Measurements from ENCODE around the gene FAM83G. TPM values are rescaled to one million over a fixed set of nuclear protein-coding genes. Genes with fewer than 3 reads are reported as not detected.
"Not testable (repeated sequence)": the region's sequence is repeated elsewhere in the genome, so short reads cannot be mapped to it uniquely, and the experiment has no call there.

Gene FAM83G
- total and polyA plus RNA-seq, 2 experiments from 2014 or later = 7.6 to 44.5 TPM

- TF ChIP-seq ZNF462 (CRISPR knock-in tag; IDR thresholded peaks at IDR 0.05) = no peak
- TF ChIP-seq EZH2phosphoT487 (IDR thresholded peaks at IDR 0.05; ENCODE audit: unreplicated experiment) = no peak
- no peak for TF ChIP-seq NANOG (IDR thresholded peaks at IDR 0.05; ENCODE audit: borderline replicate concordance)
These were observed 48.0 kb downstream of the FAM83G start (continued) for GRCh38 chr17:18956581-18956980.

- H3K4me2 ChIP-seq; H3K9me3 Mint-ChIP-seq; H3K36me3 ChIP-seq (ENCODE audit: insufficient read depth); ATAC-seq; H3K4me3 Mint-ChIP-seq; H3K36me3 Mint-ChIP-seq (ENCODE audit: low read depth); H3K4me3 ChIP-seq; H2AFZ ChIP-seq; H3K27me3 ChIP-seq (ENCODE audit: insufficient read depth); H4K20me1 ChIP-seq (replicated peaks; ENCODE audit: insufficient read depth); H3K9me2 ChIP-seq (ENCODE audit: insufficient read depth); H3K4me1 Mint-ChIP-seq; H3K27ac ChIP-seq (ENCODE audit: low read depth); H3K27ac Mint-ChIP-seq; H3K79me2 ChIP-seq (replicated peaks; ENCODE audit: insufficient read depth); H3K4me1 ChIP-seq (ENCODE audit: insufficient read depth); DNase-seq (ENCODE audit: low spot score); H3F3A ChIP-seq (replicated peaks; ENCODE audit: low read depth): not testable (repeated sequence)
- peaks cover 11% of the 10 kb centered on the region for H3K27me3 Mint-ChIP-seq (ENCODE audit: insufficient read depth, low read depth, poor library complexity)
These were observed 48.5 kb downstream of the FAM83G start for GRCh38 chr17:18956021-18956420.

DNA sequence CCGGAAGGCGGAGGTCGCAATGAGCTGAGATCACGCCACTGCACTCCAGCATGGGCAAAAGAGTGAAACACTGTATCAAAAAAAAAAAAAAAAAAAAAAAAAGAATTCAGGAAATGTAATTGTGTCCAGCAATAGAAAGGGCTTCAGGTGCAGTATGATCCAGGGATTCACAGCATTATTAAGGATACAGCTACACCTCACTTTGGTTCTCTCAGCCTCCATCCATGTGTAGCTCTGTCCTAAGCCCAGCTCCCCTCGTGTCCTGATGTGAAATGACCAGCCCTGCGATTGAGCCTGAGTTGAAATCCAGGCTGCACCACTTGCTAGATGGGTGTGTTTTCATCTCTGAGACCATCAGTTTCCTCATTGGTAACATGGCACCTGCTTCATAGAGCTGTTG, 49.6 kb downstream of the FAM83G start:
- no peak overlapping the region for H3K4me3 Mint-ChIP-seq
- no peak for DNase-seq (ENCODE audit: low spot score)
- H3K27me3 Mint-ChIP-seq (ENCODE audit: insufficient read depth, low read depth, poor library complexity) = peaks cover 10% of the 10 kb centered on the region
- TF ChIP-seq JUNB (IDR thresholded peaks at IDR 0.05; ENCODE audit: unreplicated experiment) (no peak), CTCF (conservative IDR thresholded peaks at IDR 0.05; ENCODE audit: low read depth in 2 of 2) (no peak), EZH2 (IDR thresholded peaks at IDR 0.05; ENCODE audit: low read depth, unreplicated experiment) (no peak), ZNF114 (CRISPR knock-in tag; IDR thresholded peaks at IDR 0.05) (no peak), CREB1 (CRISPR knock-in tag; IDR thresholded peaks at IDR 0.05; ENCODE audit: low read depth) (no peak), POLR2AphosphoS5 (IDR thresholded peaks at IDR 0.05; ENCODE audit: low read depth) (no peak)
- TF ChIP-seq, protein P1, sequence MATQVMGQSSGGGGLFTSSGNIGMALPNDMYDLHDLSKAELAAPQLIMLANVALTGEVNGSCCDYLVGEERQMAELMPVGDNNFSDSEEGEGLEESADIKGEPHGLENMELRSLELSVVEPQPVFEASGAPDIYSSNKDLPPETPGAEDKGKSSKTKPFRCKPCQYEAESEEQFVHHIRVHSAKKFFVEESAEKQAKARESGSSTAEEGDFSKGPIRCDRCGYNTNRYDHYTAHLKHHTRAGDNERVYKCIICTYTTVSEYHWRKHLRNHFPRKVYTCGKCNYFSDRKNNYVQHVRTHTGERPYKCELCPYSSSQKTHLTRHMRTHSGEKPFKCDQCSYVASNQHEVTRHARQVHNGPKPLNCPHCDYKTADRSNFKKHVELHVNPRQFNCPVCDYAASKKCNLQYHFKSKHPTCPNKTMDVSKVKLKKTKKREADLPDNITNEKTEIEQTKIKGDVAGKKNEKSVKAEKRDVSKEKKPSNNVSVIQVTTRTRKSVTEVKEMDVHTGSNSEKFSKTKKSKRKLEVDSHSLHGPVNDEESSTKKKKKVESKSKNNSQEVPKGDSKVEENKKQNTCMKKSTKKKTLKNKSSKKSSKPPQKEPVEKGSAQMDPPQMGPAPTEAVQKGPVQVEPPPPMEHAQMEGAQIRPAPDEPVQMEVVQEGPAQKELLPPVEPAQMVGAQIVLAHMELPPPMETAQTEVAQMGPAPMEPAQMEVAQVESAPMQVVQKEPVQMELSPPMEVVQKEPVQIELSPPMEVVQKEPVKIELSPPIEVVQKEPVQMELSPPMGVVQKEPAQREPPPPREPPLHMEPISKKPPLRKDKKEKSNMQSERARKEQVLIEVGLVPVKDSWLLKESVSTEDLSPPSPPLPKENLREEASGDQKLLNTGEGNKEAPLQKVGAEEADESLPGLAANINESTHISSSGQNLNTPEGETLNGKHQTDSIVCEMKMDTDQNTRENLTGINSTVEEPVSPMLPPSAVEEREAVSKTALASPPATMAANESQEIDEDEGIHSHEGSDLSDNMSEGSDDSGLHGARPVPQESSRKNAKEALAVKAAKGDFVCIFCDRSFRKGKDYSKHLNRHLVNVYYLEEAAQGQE (IDR thresholded peaks at IDR 0.05; ENCODE audit: unreplicated experiment) = no peak

More for the DNA sequence above, 49.6 kb downstream of the FAM83G start:
- Histone ChIP-seq H3K4me1 (ENCODE audit: insufficient read depth) (no peaks in the 10 kb centered on the region), H3K36me3 (ENCODE audit: insufficient read depth) (no peaks in the 10 kb centered on the region), H3K4me3 (no peak overlapping the region), H3K9me2 (ENCODE audit: insufficient read depth) (no peaks in the 10 kb centered on the region), H3K27ac (ENCODE audit: low read depth) (no peak overlapping the region), H3K4me2 (no peak overlapping the region), H3K79me2 (replicated peaks; ENCODE audit: insufficient read depth) (no peaks in the 10 kb centered on the region), H3K27me3 (ENCODE audit: insufficient read depth) (no peaks in the 10 kb centered on the region), H3F3A (replicated peaks; ENCODE audit: low read depth) (no peaks in the 10 kb centered on the region), H2AFZ (no peak overlapping the region), H4K20me1 (replicated peaks; ENCODE audit: insufficient read depth) (no peaks in the 10 kb centered on the region)
- Mint-ChIP-seq H3K9me3 (no peaks in the 10 kb centered on the region), H3K4me1 (no peaks in the 10 kb centered on the region), H3K36me3 (ENCODE audit: low read depth) (no peaks in the 10 kb centered on the region), H3K27ac (no peak overlapping the region)
- no peak for ATAC-seq
